HG02642 (cell line): ENCODE measurements around the gene MDFI.

Source experiments
- ATAC-seq: cut with Tn5 transposase; IDR thresholded peaks from one replicate; pipeline ENCODE4 v1.9.1; 2021; ENCODE audit warnings: mild to moderate bottlenecking; ENCODE audit not compliant: unreplicated experiment, poor library complexity

Gene MDFI

GRCh38 chr6:41684311-41685180 lies 46.3 kb downstream of the MDFI start:
- ATAC-seq: no peak

DNA sequence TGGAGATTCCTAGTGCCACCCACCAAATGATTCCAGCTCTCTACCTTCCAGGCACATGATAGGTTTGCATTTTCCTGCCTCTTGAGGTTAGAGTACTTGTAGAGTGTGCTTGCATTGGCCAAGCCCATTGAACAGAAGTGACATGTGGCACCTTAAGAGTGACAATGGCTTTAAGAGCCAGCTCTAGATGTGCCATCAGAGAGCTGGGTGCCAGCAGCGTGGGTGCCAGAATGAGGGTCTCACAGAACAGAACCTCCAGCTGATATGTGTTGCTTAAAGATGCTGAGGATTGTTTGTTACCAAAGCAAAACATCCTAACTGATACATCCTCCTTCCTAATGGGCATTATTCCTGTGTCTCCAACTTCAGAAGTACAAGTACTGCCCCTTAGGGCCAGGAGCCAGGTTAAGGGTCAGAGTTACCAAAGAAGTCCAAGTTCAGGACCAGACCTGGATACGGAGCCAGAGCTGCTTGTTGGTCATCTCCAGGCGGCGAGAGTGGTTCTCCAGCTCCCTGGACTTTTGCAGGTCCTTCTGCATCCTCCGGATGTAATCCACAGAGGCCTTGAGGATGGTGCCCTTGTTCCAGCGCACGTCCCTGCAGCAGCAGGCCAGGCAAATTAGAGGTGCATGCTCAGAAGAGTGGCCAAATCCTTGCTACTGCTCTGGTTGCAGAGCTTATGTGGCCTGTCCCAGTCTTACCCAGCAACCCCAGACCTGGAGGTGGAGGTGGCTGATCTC lies 47.5 kb downstream of the MDFI start:
- ATAC-seq: no peak

GRCh38 chr6:41687501-41688175 lies 49.4 kb downstream of the MDFI start:
- no peak for ATAC-seq

DNA sequence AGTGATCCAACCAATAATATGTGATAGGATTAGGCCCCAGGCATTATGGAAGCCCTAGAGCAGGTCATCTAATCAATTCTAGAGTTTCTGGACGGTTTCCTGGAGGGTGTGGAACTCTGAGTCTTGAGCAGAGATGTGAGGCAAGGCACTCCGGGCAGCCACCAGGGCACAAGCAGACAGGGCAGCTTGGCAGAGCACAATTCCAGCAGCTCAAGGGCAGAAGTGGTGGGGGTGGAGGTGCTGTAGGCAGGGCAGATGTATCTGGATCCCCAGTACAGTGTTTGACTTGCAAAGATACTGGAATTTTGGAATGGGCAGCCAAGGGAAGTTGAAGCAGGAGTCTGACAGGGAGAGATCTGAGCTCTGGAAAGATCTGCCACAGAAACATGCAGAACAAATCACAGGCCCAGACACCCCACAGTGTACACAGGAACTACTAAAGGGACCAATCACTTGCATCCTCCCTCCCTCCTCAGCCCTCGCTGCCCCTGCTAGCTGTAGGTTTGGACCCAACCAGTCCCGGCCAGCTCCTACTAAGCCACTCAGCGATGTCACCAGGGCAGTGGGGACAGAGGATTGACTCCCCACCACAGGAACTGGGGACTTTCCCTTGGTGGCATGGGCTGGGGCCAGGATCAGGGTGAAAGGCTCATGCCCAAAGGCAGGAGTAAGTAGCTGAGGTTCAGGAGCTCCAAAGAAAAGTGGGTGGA lies 50.1 kb downstream of the MDFI start:
- ATAC-seq: no peak

- ATAC-seq: no peak
Observed at GRCh38 chr6:41689171-41690008, 51.1 kb downstream of the MDFI start.

DNA sequence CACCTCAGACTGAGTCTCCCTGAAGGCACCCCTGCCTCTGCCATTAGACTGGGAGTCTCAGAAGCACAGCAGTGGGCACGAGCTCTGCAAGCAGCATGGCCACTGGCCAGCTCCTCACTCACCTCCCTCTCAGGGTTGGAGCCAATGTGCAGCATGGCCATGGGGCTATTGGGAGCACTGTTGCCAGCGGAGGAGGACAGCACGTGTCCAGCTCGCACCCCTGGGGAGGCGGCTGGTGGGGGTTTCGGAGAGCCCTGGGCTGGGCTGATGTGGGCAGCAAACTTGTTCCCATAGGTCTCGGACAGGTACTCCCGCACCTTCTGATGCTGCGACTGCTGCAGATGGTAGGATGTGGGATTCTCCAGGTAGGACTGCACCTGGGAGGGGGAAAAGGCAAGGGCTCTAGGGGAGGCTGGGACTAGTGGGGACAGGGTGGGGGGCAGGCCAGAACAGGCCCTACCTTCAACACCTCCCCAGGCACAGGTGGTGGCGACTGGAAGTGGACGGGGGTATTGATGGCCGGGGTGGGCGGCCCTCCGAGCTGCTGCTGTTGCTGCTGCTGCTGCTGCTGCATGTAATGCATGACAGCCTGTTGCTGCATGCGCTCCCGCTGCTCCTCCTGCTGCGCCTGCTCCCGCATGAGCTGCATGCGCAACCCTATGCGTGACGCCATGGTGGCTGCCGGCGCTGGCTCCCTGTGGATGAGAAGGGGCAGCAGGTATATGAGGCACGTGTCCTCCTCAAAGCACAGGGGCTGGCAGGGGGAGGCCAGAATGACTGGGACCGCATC lies 52.5 kb downstream of the MDFI start:
- no peak for ATAC-seq

DNA sequence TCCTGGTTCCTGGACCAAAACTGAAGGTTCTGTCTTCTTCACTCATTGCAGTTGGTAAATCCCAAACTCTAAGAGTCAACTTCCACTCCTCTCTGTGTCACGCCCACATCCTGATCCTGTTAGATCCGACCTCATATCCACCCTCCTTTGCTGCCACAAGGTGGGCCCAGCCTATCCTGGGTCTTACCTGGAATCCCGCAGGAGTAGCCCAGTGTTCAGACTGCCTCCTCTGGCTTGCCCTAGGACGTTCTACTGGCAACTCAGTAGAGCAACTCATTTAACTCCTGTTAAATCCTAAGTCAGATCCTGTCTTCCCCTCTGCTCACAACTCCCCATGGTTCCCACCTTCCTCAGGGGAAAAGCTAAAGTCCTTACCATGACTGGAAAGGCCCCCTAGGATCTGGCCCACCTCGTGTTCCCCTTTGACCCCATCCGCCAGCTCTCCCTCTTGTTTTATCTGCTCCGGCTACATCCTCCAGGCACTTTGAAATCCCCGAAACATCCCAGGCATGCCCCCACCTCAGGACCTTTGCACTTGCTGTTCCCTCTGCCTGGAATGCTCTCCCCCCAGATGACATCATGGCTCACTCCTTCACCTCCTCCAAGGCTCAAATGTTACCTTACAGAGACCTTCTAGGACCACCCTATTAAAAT lies 53.3 kb downstream of the MDFI start:
- ATAC-seq: no peak

DNA sequence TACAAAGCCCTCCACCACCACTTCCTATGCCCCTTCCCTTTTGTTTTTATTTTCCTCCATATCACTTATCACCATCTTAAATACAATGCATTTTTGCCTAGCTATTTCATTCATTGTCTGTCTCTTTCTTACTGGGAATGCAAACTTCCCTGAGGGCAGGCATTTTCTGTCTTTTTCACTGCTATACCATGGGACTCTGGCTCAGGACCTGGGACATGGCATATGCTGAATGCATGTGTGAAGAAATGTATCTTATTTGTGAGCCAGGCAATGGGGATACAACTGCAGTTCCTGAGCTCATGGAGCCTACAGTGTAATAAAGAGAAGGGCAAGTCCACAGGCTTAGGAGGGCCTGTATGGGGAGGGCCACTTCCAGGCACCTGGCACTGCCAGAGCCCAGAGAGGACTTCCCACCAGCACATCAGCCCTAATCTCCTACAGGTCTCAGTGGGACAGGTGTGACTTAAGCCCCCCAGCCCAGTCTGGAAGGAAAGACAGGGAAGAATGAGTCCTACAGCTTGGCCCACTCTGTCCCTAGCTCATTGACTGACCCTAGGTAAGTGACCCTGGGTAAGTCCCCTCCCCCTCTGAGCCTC lies 53.9 kb downstream of the MDFI start:
- ATAC-seq: no peak

DNA sequence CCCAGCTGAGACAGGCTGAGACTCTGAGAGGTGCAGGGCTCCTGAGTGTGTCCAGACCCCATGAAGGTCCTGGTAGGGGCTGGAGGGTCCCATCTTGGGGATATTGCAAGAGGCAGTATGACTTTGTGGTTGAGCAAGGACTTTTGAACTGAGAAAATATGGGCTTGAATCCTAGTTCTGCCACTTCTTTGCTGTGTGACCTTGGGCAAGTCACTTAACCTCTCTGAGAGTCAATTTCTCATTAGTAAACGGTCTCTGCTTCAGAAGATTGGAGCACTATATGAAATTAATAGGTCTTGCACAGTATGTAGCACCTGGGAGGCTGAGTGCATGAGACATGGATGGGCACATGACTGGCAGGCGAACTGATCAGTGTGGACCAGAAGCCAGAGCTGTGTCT lies 54.5 kb downstream of the MDFI start:
- ATAC-seq: no peak

- no peak for ATAC-seq
Observed at GRCh38 chr6:41693281-41694240, 55.3 kb downstream of the MDFI start.

GRCh38 chr6:41694815-41695526 lies 56.7 kb downstream of the MDFI start:
- ATAC-seq: no peak

DNA sequence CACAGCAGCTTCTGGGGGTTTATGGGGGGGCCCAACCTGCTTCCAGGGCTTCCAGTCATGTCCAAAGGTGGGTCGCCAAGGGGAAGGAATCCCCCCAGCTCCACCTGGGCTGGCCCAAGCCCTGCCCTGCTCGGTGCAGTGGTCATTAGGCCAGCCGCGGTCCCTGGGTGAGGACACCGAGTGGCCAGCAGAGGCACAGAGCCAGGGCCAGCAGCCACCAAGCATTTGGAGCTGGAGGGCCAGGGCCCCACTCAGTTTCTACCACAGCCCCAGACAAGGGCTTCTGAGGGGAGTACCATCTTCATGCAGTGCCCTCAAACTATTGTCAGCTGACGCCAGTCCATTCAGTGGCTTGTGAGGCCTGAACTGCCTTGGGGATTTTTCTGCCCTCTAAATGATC lies 57.6 kb downstream of the MDFI start:
- no peak for ATAC-seq

DNA sequence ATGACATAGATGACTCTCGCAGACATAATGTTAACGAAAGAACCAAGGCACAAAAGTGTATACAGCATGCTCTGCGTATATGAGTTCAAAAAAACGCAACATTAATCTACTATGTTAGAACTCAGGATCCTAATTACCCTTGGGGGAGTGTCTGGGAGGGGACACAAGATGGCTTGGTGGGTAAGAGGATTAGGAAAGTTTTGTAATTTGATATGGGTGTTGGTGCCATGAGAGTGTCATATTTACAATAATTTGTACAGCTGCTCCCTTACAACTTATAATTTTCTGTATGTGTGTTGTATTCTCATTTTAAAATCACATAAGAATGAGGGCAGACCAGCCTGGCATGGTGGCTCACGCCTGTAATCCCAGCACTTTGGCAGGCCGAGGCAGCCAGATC lies 58.5 kb downstream of the MDFI start:
- no peak for ATAC-seq

DNA sequence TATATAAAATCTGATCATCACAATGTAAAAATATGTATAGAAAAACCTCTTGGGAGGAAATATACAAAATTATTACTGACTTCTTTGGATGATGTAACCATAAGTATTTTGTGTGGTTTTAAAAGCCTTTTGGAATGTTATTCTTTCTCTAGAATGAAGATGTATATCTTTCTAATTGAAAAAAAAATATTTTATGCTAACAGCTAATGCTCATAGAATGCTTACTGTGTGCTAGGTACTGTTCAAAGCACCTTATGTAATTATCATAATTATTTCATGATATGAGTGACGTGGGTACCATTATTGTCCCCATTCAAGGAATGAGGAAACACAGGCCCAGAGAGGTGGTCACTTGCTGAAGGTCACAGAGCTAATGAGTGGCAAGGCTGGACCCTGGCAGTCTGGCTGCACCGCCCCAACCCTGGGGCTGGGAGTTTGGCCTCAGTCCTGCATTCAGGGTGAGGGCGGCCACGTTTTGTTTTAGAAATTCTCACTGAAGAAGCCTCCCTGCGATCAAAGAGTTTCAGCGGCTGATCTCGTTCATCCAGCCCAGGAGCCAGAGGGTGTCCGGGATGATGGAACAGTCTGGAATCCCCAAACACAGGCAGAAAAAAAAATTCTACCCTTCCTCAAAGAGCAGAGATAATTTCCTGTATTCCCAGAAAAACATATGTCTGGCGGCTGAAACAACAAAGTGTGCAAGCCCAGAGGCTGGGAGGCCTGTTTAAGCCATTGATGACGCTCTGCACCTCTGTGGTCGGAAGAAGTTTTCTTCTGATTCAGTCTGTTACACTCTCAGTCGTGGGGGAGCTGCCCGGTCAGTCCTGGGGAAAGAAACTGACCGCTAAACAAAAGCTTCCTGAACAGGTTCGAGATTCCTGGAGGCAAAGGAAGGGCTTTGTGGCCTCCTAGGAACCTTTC lies 59.9 kb downstream of the MDFI start:
- ATAC-seq: no peak

DNA sequence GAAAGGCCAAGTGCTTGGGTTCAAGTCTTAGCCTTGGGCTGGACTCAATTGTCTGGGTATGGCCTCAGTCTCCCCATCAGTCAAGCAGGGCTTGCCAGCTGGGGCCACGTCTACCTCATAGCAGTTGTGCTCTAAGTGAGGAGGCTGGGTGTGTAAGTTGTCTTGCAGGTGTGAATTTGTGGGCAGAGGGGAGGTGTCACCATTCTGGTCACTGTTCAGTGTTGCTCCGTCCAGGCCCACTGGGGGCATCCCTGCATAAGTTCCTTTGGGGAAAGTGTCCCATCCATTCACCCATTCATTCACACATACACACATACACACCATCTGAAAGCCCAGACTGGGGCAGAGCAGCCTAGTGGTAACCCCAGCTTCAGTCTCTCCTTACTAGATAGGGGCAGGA lies 60.8 kb downstream of the MDFI start:
- no peak for ATAC-seq
